K562 (cell line): ENCODE data around the gene TTN. TPM values are rescaled to one million over a fixed set of nuclear protein-coding genes. Genes with fewer than 3 reads are reported as not detected.

Source experiments
- ATAC-seq: fragments of 200-7000 bp; cut with Tn5 transposase; 3 replicates; pipeline ENCODE4 v1.9.1; 2020; ENCODE audit warnings: moderate library complexity
- BruUV-seq: library from RNA; stranded (reverse); fragments of 400-500 nt; replicated peaks from 2 replicates; lab custom pipeline; 2021; lab: Mats Ljungman, UMichigan
- CTCF ChIA-PET: fragments of 300-600 bp; formaldehyde crosslinking; extraction: SDS; loops from one replicate; lab custom pipeline; 2021; ENCODE audit warnings: low intra/inter-chr PET ratio; lab: Yijun Ruan, JAX
- POLR2A ChIA-PET: fragments of 300-600, 350-650 bp; sonication (Branson Sonifier 250); formaldehyde crosslinking; extraction: SDS; loops from one replicate; lab custom pipeline; 2021; ENCODE audit warnings: antibody characterized with exemption, inconsistent platforms; lab: Yijun Ruan, JAX
- DNase-seq, 4 experiments: peaks; one replicate each; pipeline versions ENCODE4 v3.0.0 to v3.0.0-alpha.2; 2011 to 2018; ENCODE audit warnings: low spot score in 3 of 4, mixed read lengths in 3 of 4; ENCODE audit errors: extremely low read depth in 1 of 4
- FAIRE-seq: peaks from 2 replicates; lab custom pipeline; 2011; peaks lifted over from hg19 to GRCh38; lab: Jason Lieb, UNC
- H2AFZ ChIP-seq: 2 replicates; pipeline ENCODE4 v1.6.0; 2011; ENCODE audit warnings: low read depth, low read length, control low read depth, inconsistent platforms
- H3K27ac ChIP-seq: fragments of 200-600 bp; 3 replicates; pipeline ENCODE4 v1.8.0; 2011; ENCODE audit warnings: low read depth, mild to moderate bottlenecking, control low read depth, inconsistent platforms, low read length, moderate library complexity, mixed read lengths; ENCODE audit errors: extremely low read depth
- H3K27me3 ChIP-seq, 2 experiments: fragments of 300-600 bp in 1 of 2; 2 replicates in 1 of 2; 3 replicates in 1 of 2; pipeline versions ENCODE4 v1.6.0 to v1.8.0; 2011; ENCODE audit warnings: inconsistent platforms in 2 of 2, low read length in 2 of 2, mild to moderate bottlenecking in 1 of 2, mixed read lengths in 1 of 2, moderate library complexity in 1 of 2; ENCODE audit not compliant: control insufficient read depth in 2 of 2, insufficient read depth in 2 of 2
- H3K36me3 ChIP-seq: fragments of 300-600 bp; 3 replicates; pipeline ENCODE4 v1.8.0; 2011; ENCODE audit warnings: mild to moderate bottlenecking, low read length, inconsistent platforms; ENCODE audit not compliant: control insufficient read depth, insufficient read depth
- H3K4me1 ChIP-seq, 2 experiments: fragments of 200-600 bp in 1 of 2; replicated peaks in 1 of 2; 2 replicates in 1 of 2; 3 replicates in 1 of 2; pipeline versions ENCODE4 v1.5.1 to v1.8.0; 2011; ENCODE audit warnings: inconsistent platforms in 2 of 2, low read length in 2 of 2, mild to moderate bottlenecking in 1 of 2, mixed read lengths in 1 of 2, moderate library complexity in 1 of 2; ENCODE audit not compliant: control insufficient read depth in 2 of 2, insufficient read depth in 2 of 2
- H3K4me2 ChIP-seq: 2 replicates; pipeline ENCODE4 v1.6.1; 2011; ENCODE audit warnings: low read length, control low read depth, inconsistent platforms, mixed read lengths; ENCODE audit not compliant: insufficient read depth
- H3K4me3 ChIP-seq: fragments of 200-600 bp; sonication (generic), shearing (Covaris generic); 2 replicates; pipeline ENCODE4 v1.5.1; 2016; ENCODE audit warnings: control low read depth, inconsistent platforms
- H3K79me2 ChIP-seq: fragments of 200-600 bp; 3 replicates; pipeline ENCODE4 v1.8.0; 2011; ENCODE audit warnings: low read length, inconsistent platforms; ENCODE audit not compliant: control insufficient read depth, insufficient read depth
- H3K9ac ChIP-seq, 2 experiments: 2 replicates each; pipeline versions ENCODE4 v1.6.0 to v1.6.1; 2011; ENCODE audit warnings: low read depth in 2 of 2, low read length in 2 of 2, control low read depth in 1 of 2, inconsistent platforms in 1 of 2, mild to moderate bottlenecking in 1 of 2, mixed read lengths in 1 of 2; ENCODE audit not compliant: insufficient read depth in 1 of 2
- H3K9me1 ChIP-seq: one replicate; pipeline ENCODE4 v1.6.0; 2011; ENCODE audit warnings: inconsistent platforms, mild to moderate bottlenecking, low read length, moderate library complexity; ENCODE audit not compliant: control insufficient read depth, insufficient read depth
- H3K9me3 ChIP-seq: replicated peaks from 2 replicates; pipeline ENCODE4 v1.5.1; 2011; ENCODE audit warnings: low read depth, low read length, inconsistent platforms; ENCODE audit not compliant: control insufficient read depth, insufficient read depth
- H4K20me1 ChIP-seq: replicated peaks from 2 replicates; pipeline ENCODE4 v1.6.1; 2011; ENCODE audit warnings: low read length, inconsistent platforms, mixed read lengths; ENCODE audit not compliant: control insufficient read depth, insufficient read depth
- KAT7 ChIP-seq: sonication (generic); formaldehyde crosslinking; IDR thresholded peaks from 2 replicates; pipeline ENCODE4 v1.8.0; 2022; ENCODE audit warnings: missing genetic modification reagents, mild to moderate bottlenecking, borderline replicate concordance
- MTA2 ChIP-seq: fragments of 450-650 bp; IDR thresholded peaks from 2 replicates; pipeline ENCODE4 v1.6.1; 2016; ENCODE audit warnings: low read depth
- NFXL1 ChIP-seq: fragments of 450-650 bp; formaldehyde crosslinking; IDR thresholded peaks from 2 replicates; pipeline ENCODE4 v1.4.0; 2021; ENCODE audit warnings: mild to moderate bottlenecking
- NR2C1 ChIP-seq, 2 experiments: fragments of 450-650 bp; IDR thresholded peaks; 2 replicates each; pipeline ENCODE4 v1.6.1; 2017; ENCODE audit warnings: mild to moderate bottlenecking in 2 of 2, antibody characterized with exemption in 1 of 2, inconsistent platforms in 1 of 2, missing compliant biosample characterization in 1 of 2, missing genetic modification characterization in 1 of 2
- RBM14 ChIP-seq: fragments of 200-400 bp; formaldehyde crosslinking; IDR thresholded peaks from 2 replicates; pipeline ENCODE4 v1.6.1; 2018; ENCODE audit warnings: low read depth, mild to moderate bottlenecking, low read length, moderate library complexity, borderline replicate concordance; ENCODE audit not compliant: insufficient read depth
- SPI1 ChIP-seq: IDR thresholded peaks from 2 replicates; pipeline ENCODE4 v1.6.1; 2011; ENCODE audit warnings: low read depth, low read length, control low read depth, borderline replicate concordance
- ZFP91 ChIP-seq: sonication (generic); formaldehyde crosslinking; IDR thresholded peaks from 2 replicates; pipeline ENCODE4 v1.8.0; 2022; ENCODE audit warnings: mild to moderate bottlenecking, missing genetic modification reagents
- WGBS: fragments of 100-300 bp; shearing (Covaris generic); methylation state at CpG from one replicate; pipeline ENCODE4 v1.1.6; 2016; ENCODE audit warnings: low coverage, mixed read lengths; ENCODE audit not compliant: insufficient coverage; ENCODE audit errors: missing lambda C conversion rate; 5-methylcytosine and 5-hydroxymethylcytosine counted together
- in situ Hi-C: fragments of 300-500 bp; cut with MboI; formaldehyde crosslinking; loops from 4 replicates; pipeline ENCODE4 v1.15.0; 2018; ENCODE audit warnings: inconsistent platforms, mixed read lengths
- intact Hi-C: fragments of 100-400 bp; cut with micrococcal nuclease; formaldehyde crosslinking; loops from 2 replicates; pipeline ENCODE4 v1.14.2; 2022
- polyA plus RNA-seq, 8 experiments: library from polyadenylated mRNA; depleted of rRNA in 4 of 8; stranded (reverse) in 5 of 8; unstranded in 3 of 8; fragments of >200 nt; fragmentation: Nextera tagmentation in 2 of 8; fragmentation: Illumina TruSeq in 1 of 8; extraction: Ambion mirVana in 2 of 8; extraction: Trizol in 1 of 8; gene quantifications; 2 replicates each; pipeline versions ENCODE4 v1.2.1 to v1.2.3, GENCODE V29; 2011 to 2014; ENCODE audit warnings: inconsistent platforms in 1 of 8, missing spikeins in 1 of 8
- total RNA-seq, 7 experiments: library from RNA; depleted of rRNA in 6 of 7; stranded (reverse); fragments of >200 nt in 6 of 7; fragmentation: Illumina TruSeq in 2 of 7; extraction: Trizol in 2 of 7; gene quantifications; 2 replicates each; pipeline versions ENCODE4 v1.2.1 to v1.2.3, GENCODE V29; 2011 to 2021; ENCODE audit warnings: low replicate concordance in 1 of 7

The TTN gene
- total and polyA plus RNA-seq, 9 of the 15 experiments (the other 6 are each of a cell fraction or from before 2014, with no cell fraction given): under 0.01 to 0.20 (median 0.04) TPM; not detected in 1

GRCh38 chr2:178848335-178848734 is 41.1 kb upstream of the TTN start:
- Histone ChIP-seq H3K9ac (no peak overlapping the region), H3K36me3 (no peaks in the 10 kb centered on the region)
- FAIRE-seq: no peak
- under 1% methylated on average over 5 of the region's 5 CpGs for WGBS
- peak; percentile 74; the same call in 1 of the 2 replicates for TF ChIP-seq SPI1
- TF ChIP-seq MTA2: no peak
- TF ChIP-seq RBM14: no peak
- no peak for TF ChIP-seq NFXL1 (CRISPR knock-in tag)
- TF ChIP-seq, all 486 proteins: peak for 1
- CTCF ChIA-PET: no interaction called here
- H3K79me2 ChIP-seq: no peaks in the 10 kb centered on the region
- H2AFZ ChIP-seq: no peak overlapping the region
- H3K4me3 ChIP-seq: no peak overlapping the region
- in situ Hi-C loops (no loop called here), intact Hi-C loops (no loop called here)
- H3K27me3 ChIP-seq: no peaks in the 10 kb centered on the region
- no peaks in the 10 kb centered on the region for H3K9me1 ChIP-seq
- no peak overlapping the region for H3K4me2 ChIP-seq
- POLR2A ChIA-PET: interaction anchor here (0.6 kb wide), 1 partner anchor 37 kb away, joined by 3 read pairs; no protein-coding TSS in a partner anchor
- no peaks in the 10 kb centered on the region for H4K20me1 ChIP-seq
- H3K9me3 ChIP-seq: no peaks in the 10 kb centered on the region
- no TSS peak for BruUV-seq
- H3K4me1 ChIP-seq: no peaks in the 10 kb centered on the region
- H3K27ac ChIP-seq: no peak overlapping the region
- no peak for ATAC-seq
- DNase-seq: no peak

- no peak overlapping the region for H2AFZ ChIP-seq
- H3K9me3 ChIP-seq: no peaks in the 10 kb centered on the region
- in situ Hi-C loops (no loop called here), intact Hi-C loops (no loop called here)
- H3K9me1 ChIP-seq: no peaks in the 10 kb centered on the region
- H3K4me3 ChIP-seq: no peak overlapping the region
- no peaks in the 10 kb centered on the region for H3K36me3 ChIP-seq
- no peaks in the 10 kb centered on the region for H3K4me1 ChIP-seq
- POLR2A ChIA-PET: no interaction called here
- no peak overlapping the region for H3K9ac ChIP-seq
- WGBS: 0% methylated on average over 2 of the region's 2 CpGs
- H3K79me2 ChIP-seq: no peaks in the 10 kb centered on the region
- ATAC-seq (no peak), DNase-seq (no peak), FAIRE-seq (no peak)
- no peaks in the 10 kb centered on the region for H3K27me3 ChIP-seq
- no peaks in the 10 kb centered on the region for H4K20me1 ChIP-seq
- CTCF ChIA-PET: no interaction called here
- H3K27ac ChIP-seq: no peak overlapping the region
- H3K4me2 ChIP-seq: no peak overlapping the region
- no TSS peak for BruUV-seq
- TF ChIP-seq NR2C1 (IDR thresholded peaks at IDR 0.05): no peak
- no peak for TF ChIP-seq NR2C1 (tag; IDR thresholded peaks at IDR 0.05)
- no peak for TF ChIP-seq ZFP91 (CRISPR knock-in tag)
- TF ChIP-seq KAT7 (CRISPR knock-in tag): no peak
Measured at GRCh38 chr2:178846458-178846802, 39.2 kb upstream of the TTN start.
